Erythroblast (primary cell): ENCODE data around the gene CDK14.
"Not testable (repeated sequence)": the region's sequence is repeated elsewhere in the genome, so short reads cannot be mapped to it uniquely, and the experiment has no call there.

Source experiments
- GATA1 ChIP-seq: IDR thresholded peaks from 2 replicates; pipeline ENCODE4 v1.6.1; 2011; ENCODE audit warnings: low read depth, mild to moderate bottlenecking, control low read depth, low read length, moderate library complexity
- POLR2A ChIP-seq: IDR thresholded peaks from 2 replicates; pipeline ENCODE4 v1.6.1; 2011; ENCODE audit warnings: mild to moderate bottlenecking, low read length

GRCh38 chr7:90735611-90736280 lies 139.6 kb downstream of the CDK14 start:
- TF ChIP-seq POLR2A, GATA1: not testable (repeated sequence)
